ENCODE data around the gene TMEM108.

Gene TMEM108

GRCh38 chr3:133367956-133368355 is 329.8 kb downstream of the TMEM108 start:
- no peak for DNase-seq

- no peak for DNase-seq
These were observed 330.3 kb downstream of the TMEM108 start for GRCh38 chr3:133368371-133369067.

DNA sequence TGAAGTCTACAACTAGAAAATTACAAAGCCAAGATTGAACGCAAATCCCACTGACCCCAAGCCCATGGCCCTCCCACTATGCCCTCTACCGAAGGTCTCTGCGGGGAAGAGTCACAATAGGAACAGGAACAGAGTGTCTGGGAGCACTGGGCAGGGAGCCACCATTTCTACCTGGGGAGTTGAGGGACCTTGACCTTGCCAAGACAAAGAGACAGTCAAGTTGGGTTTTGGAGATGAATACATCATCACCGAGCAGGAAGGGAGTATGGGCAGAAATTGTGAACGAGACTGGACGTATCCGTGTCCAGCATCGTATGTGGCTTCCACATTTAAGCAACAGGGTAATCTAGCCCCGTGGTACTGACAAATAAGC is 330.9 kb downstream of the TMEM108 start:
- no peak for DNase-seq

GRCh38 chr3:133371181-133371580 is 333.0 kb downstream of the TMEM108 start:
- no peak for DNase-seq

- DNase-seq: no peak
These were observed 333.5 kb downstream of the TMEM108 start for GRCh38 chr3:133371676-133372075.

GRCh38 chr3:133374708-133375402 is 336.7 kb downstream of the TMEM108 start:
- DNase-seq: no peak

- DNase-seq: no peak
These were observed 337.2 kb downstream of the TMEM108 start for GRCh38 chr3:133375403-133375745.

DNA sequence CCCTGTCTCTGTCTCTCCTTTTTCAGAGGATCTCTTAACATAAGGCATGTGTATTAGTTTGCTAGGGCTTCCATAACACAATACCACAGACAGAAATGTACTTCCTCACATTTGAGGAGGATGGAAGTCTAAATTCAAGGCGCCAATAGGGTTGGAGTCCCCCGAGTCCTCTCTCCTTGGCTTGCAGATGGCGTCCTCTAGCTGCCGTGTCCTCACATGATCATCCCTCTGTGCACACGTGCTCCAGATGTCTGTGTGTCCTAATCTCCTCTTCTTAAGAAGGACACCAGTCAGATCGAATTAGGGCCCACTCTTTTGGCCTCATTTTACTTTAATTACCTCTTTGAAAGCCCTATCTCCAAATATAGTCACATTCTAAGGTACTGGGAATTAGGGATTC is 338.6 kb downstream of the TMEM108 start:
- DNase-seq: no peak

DNA sequence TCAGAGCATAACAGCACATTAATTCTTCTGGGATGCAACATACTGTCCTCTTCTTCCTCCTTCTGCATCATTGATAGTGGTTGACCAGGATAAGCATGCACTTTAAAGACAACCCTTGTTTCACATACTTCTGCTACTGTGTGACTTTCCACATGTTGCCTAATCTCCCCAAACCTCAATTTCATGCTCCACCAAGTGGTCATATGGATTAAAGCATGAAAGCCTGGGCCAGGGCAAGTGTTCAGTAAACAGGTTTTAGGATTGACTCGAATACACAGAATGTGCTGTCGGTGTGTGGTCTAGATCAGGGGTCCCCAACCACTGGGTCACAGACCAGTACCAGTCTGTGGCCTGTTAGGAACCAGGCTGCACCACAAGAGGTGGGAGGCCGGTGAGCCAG is 339.2 kb downstream of the TMEM108 start:
- peak; percentile 40 for DNase-seq

- DNase-seq: no peak
These were observed 341.7 kb downstream of the TMEM108 start for GRCh38 chr3:133379926-133380325.

DNA sequence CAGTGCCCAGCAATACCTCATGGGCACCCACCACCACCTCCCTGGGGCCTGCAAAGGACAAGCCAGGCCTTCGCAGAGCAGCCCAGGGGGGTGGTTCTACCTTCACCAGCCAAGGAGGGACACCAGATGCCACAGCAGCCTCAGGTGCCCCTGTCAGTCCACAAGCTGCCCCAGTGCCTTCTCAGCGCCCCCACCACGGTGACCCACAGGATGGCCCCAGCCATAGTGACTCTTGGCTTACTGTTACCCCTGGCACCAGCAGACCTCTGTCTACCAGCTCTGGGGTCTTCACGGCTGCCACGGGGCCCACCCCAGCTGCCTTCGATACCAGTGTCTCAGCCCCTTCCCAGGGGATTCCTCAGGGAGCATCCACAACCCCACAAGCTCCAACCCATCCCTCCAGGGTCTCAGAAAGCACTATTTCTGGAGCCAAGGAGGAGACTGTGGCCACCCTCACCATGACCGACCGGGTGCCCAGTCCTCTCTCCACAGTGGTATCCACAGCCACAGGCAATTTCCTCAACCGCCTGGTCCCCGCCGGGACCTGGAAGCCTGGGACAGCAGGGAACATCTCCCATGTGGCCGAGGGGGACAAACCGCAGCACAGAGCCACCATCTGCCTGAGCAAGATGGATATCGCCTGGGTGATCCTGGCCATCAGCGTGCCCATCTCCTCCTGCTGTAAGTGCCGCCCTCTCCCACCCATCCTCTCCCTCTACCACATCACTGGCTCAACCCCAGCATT is 342.5 kb downstream of the TMEM108 start:
- DNase-seq: no peak

- no peak for DNase-seq
These were observed 343.3 kb downstream of the TMEM108 start for GRCh38 chr3:133381346-133382109.

DNA sequence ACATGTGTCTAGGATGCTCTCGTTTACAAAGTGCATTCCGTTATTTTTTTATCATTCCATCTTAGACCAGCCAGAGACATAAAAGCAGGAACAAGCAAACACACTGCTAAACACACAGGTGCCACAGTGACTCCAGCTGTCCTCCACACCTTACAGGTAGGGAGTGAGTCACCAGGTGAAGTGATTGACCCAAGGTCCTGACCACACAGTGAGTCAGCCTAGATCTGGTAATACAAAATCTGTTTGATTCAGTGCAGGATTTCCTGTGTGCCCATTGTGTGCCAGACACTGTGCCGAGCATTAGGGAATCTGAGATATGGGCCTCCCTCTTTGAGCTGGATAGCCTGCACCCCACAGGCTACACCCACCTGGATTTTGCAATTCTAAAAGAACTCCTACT is 345.0 kb downstream of the TMEM108 start:
- no peak for DNase-seq

GRCh38 chr3:133383741-133384140 is 345.6 kb downstream of the TMEM108 start:
- DNase-seq: no peak

GRCh38 chr3:133384331-133385027 is 346.3 kb downstream of the TMEM108 start:
- peak; percentile 31 for DNase-seq

DNA sequence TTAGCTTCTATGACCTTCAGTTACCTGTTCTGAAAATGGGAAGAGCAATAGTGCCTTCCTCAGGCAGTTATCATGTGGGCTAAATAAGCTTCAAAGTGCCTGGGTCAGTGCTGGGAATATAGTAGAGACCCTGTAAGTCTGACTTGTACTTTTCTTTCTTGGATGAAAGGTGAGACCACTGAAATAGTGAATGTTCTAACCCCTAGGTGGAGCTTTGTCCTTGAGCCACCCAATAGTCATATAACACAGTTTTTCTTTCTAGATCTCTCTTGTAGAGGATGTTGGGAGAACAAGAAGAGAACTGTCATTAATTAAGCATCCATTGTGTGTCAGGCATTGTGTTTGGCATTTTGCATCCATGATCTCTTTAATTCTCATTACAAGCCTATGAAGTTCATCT is 348.7 kb downstream of the TMEM108 start:
- no peak for DNase-seq

DNA sequence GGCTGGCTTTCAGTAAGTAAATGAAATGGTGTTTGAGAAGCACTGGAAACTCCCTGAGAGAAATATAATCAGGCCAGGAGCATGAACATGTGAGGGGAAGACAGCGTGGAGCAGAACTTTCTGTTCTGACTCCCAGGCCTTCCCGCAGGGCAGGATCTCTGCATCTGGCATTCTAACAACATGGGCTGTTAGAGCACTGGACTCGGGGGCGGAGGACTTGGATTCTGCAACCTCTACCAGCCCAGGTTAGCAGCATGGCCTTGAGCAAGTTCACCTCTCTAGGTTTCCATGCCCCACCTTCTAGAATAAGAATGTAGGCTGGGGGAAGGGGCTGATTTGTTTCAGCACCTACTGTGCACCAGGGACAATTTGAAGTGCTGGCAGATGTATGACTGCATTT is 349.1 kb downstream of the TMEM108 start:
- no peak for DNase-seq

- DNase-seq: no peak
These were observed 350.7 kb downstream of the TMEM108 start for GRCh38 chr3:133388696-133389395.

GRCh38 chr3:133390715-133391114 is 352.5 kb downstream of the TMEM108 start:
- DNase-seq: no peak

DNA sequence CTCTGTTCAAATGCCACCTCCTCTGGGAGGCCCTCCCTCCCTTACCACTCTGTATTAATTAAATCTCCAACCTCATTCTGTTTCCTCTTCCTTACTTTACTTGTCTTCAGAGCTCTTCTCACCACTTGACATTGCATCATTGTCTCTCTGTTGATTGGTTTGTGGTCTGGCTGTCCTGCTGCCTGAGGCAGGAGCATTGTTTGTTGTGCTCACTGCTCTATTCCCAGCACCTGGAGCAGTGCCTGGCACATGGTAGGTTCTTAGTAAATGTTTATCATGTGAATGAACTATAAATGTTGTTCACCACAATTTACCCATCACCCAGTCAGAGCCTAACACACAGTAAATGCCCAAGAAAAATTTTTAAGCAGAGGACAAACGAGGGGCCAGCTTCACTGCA is 355.0 kb downstream of the TMEM108 start:
- no peak for DNase-seq

GRCh38 chr3:133393691-133394474 is 355.7 kb downstream of the TMEM108 start:
- no peak for DNase-seq

Measured in amniotic stem cell (primary cell).